Measurements from ENCODE around the gene SMIM35.

Gene SMIM35

GRCh38 chr11:118046051-118046963 is 40.5 kb downstream of the SMIM35 start:
- no peaks in the 10 kb centered on the region for H3K36me3 ChIP-seq (ENCODE audit: insufficient read depth, low read length)
- no peak overlapping the region for H3K9ac ChIP-seq (ENCODE audit: insufficient read length)
- TF ChIP-seq EZH2 (IDR thresholded peaks at IDR 0.05) (no peak), FOXP2 (optimal IDR thresholded peaks at IDR 0.05; ENCODE audit: control extremely low read depth, extremely low read length, insufficient read depth) (no peak), POLR2AphosphoS5 (IDR thresholded peaks at IDR 0.05; ENCODE audit: borderline replicate concordance, low read depth, low read length) (no peak)

GRCh38 chr11:118045191-118045590 is 41.6 kb downstream of the SMIM35 start:
- Histone ChIP-seq H3K4me3 (no peak overlapping the region), H3K36me3 (ENCODE audit: insufficient read depth, low read length) (no peaks in the 10 kb centered on the region), H3K9me3 (ENCODE audit: low read depth, low read length) (no peaks in the 10 kb centered on the region), H3K9ac (ENCODE audit: insufficient read length) (no peak overlapping the region), H3K27ac (no peak overlapping the region)
- TF ChIP-seq EZH2 (IDR thresholded peaks at IDR 0.05) (no peak), FOXP2 (optimal IDR thresholded peaks at IDR 0.05; ENCODE audit: control extremely low read depth, extremely low read length, insufficient read depth) (no peak), POLR2AphosphoS5 (IDR thresholded peaks at IDR 0.05; ENCODE audit: borderline replicate concordance, low read depth, low read length) (no peak)
- no peak for DNase-seq (ENCODE audit: low read depth, low spot score)

More at GRCh38 chr11:118046051-118046963, 40.5 kb downstream of the SMIM35 start:
- Histone ChIP-seq H3K27ac (no peak overlapping the region), H3K4me3 (no peak overlapping the region), H3K9me3 (ENCODE audit: low read depth, low read length) (no peaks in the 10 kb centered on the region)
- no peak for DNase-seq (ENCODE audit: low read depth, low spot score)

GRCh38 chr11:118042796-118043195 is 44.0 kb downstream of the SMIM35 start:
- Histone ChIP-seq H3K9ac (ENCODE audit: insufficient read length) (no peak overlapping the region), H3K9me3 (ENCODE audit: low read depth, low read length) (no peaks in the 10 kb centered on the region), H3K4me3 (no peak overlapping the region), H3K27ac (no peak overlapping the region), H3K36me3 (ENCODE audit: insufficient read depth, low read length) (no peaks in the 10 kb centered on the region)
- TF ChIP-seq POLR2AphosphoS5 (IDR thresholded peaks at IDR 0.05; ENCODE audit: borderline replicate concordance, low read depth, low read length) (no peak), FOXP2 (optimal IDR thresholded peaks at IDR 0.05; ENCODE audit: control extremely low read depth, extremely low read length, insufficient read depth) (no peak), EZH2 (IDR thresholded peaks at IDR 0.05) (no peak)
- DNase-seq (ENCODE audit: low read depth, low spot score): no peak

GRCh38 chr11:118042141-118042540 is 44.6 kb downstream of the SMIM35 start:
- no peak overlapping the region for H3K27ac ChIP-seq
- DNase-seq (ENCODE audit: low read depth, low spot score): no peak

GRCh38 chr11:118033443-118033842 is 53.3 kb downstream of the SMIM35 start:
- no peak for DNase-seq (ENCODE audit: low read depth, low spot score)
- H3K4me3 ChIP-seq: no peak overlapping the region
- no peak overlapping the region for H3K27ac ChIP-seq
- H3K9ac ChIP-seq (ENCODE audit: insufficient read length): no peak overlapping the region
- H3K36me3 ChIP-seq (ENCODE audit: insufficient read depth, low read length): no peaks in the 10 kb centered on the region
- TF ChIP-seq FOXP2 (optimal IDR thresholded peaks at IDR 0.05; ENCODE audit: control extremely low read depth, extremely low read length, insufficient read depth) (no peak), POLR2AphosphoS5 (IDR thresholded peaks at IDR 0.05; ENCODE audit: borderline replicate concordance, low read depth, low read length) (no peak), EZH2 (IDR thresholded peaks at IDR 0.05) (no peak)
- no peaks in the 10 kb centered on the region for H3K9me3 ChIP-seq (ENCODE audit: low read depth, low read length)

More at GRCh38 chr11:118042141-118042540, 44.6 kb downstream of the SMIM35 start:
- Histone ChIP-seq H3K9me3 (ENCODE audit: low read depth, low read length) (no peaks in the 10 kb centered on the region), H3K4me3 (no peak overlapping the region), H3K9ac (ENCODE audit: insufficient read length) (no peak overlapping the region), H3K36me3 (ENCODE audit: insufficient read depth, low read length) (no peaks in the 10 kb centered on the region)
- no peak for TF ChIP-seq POLR2AphosphoS5 (IDR thresholded peaks at IDR 0.05; ENCODE audit: borderline replicate concordance, low read depth, low read length)
- no peak for TF ChIP-seq FOXP2 (optimal IDR thresholded peaks at IDR 0.05; ENCODE audit: control extremely low read depth, extremely low read length, insufficient read depth)
- TF ChIP-seq EZH2 (IDR thresholded peaks at IDR 0.05): no peak

- H3K36me3 ChIP-seq (ENCODE audit: insufficient read depth, low read length): no peaks in the 10 kb centered on the region
- H3K4me3 ChIP-seq: no peak overlapping the region
- no peak overlapping the region for H3K27ac ChIP-seq
- H3K9ac ChIP-seq (ENCODE audit: insufficient read length): no peak overlapping the region
- TF ChIP-seq POLR2AphosphoS5 (IDR thresholded peaks at IDR 0.05; ENCODE audit: borderline replicate concordance, low read depth, low read length): no peak
- TF ChIP-seq FOXP2 (optimal IDR thresholded peaks at IDR 0.05; ENCODE audit: control extremely low read depth, extremely low read length, insufficient read depth): no peak
- no peak for TF ChIP-seq EZH2 (IDR thresholded peaks at IDR 0.05)
- H3K9me3 ChIP-seq (ENCODE audit: low read depth, low read length): no peaks in the 10 kb centered on the region
- DNase-seq (ENCODE audit: low read depth, low spot score): no peak
Observed at GRCh38 chr11:118028626-118029025, 58.1 kb downstream of the SMIM35 start.

- Histone ChIP-seq H3K9me3 (ENCODE audit: low read depth, low read length) (no peaks in the 10 kb centered on the region), H3K27ac (no peak overlapping the region)
Observed at GRCh38 chr11:118027694-118028093, 59.1 kb downstream of the SMIM35 start.

GRCh38 chr11:118021146-118021545 is 65.6 kb downstream of the SMIM35 start:
- no peak overlapping the region for H3K9ac ChIP-seq (ENCODE audit: insufficient read length)
- no peak overlapping the region for H3K4me3 ChIP-seq
- TF ChIP-seq POLR2AphosphoS5 (IDR thresholded peaks at IDR 0.05; ENCODE audit: borderline replicate concordance, low read depth, low read length): no peak
- no peak for TF ChIP-seq EZH2 (IDR thresholded peaks at IDR 0.05)
- TF ChIP-seq FOXP2 (optimal IDR thresholded peaks at IDR 0.05; ENCODE audit: control extremely low read depth, extremely low read length, insufficient read depth): no peak
- DNase-seq (ENCODE audit: low read depth, low spot score): no peak
- H3K27ac ChIP-seq: no peak overlapping the region
- no peaks in the 10 kb centered on the region for H3K9me3 ChIP-seq (ENCODE audit: low read depth, low read length)
- no peaks in the 10 kb centered on the region for H3K36me3 ChIP-seq (ENCODE audit: insufficient read depth, low read length)

More at GRCh38 chr11:118027694-118028093, 59.1 kb downstream of the SMIM35 start:
- H3K9ac ChIP-seq (ENCODE audit: insufficient read length): no peak overlapping the region
- no peak overlapping the region for H3K4me3 ChIP-seq
- no peak for TF ChIP-seq POLR2AphosphoS5 (IDR thresholded peaks at IDR 0.05; ENCODE audit: borderline replicate concordance, low read depth, low read length)
- no peak for TF ChIP-seq EZH2 (IDR thresholded peaks at IDR 0.05)
- TF ChIP-seq FOXP2 (optimal IDR thresholded peaks at IDR 0.05; ENCODE audit: control extremely low read depth, extremely low read length, insufficient read depth): no peak
- DNase-seq (ENCODE audit: low read depth, low spot score): no peak
- H3K36me3 ChIP-seq (ENCODE audit: insufficient read depth, low read length): no peaks in the 10 kb centered on the region
